ENCODE results near the gene ASXL3.

GRCh38 chr18:33755931-33756560 lies 178.0 kb downstream of the ASXL3 start:
- no peak for TF ChIP-seq YY1 (IDR thresholded peaks at IDR 0.05; ENCODE audit: insufficient read depth, insufficient read length)
- no peak for TF ChIP-seq ZNF274 (IDR thresholded peaks at IDR 0.05; ENCODE audit: low read depth, low read length)

Measured in NT2/D1 (cell line).